Measurements from ENCODE around the gene UBR3. TPM values are rescaled to one million over a fixed set of nuclear protein-coding genes. Genes with fewer than 3 reads are reported as not detected.

UBR3 gene
- total RNA-seq, 1 experiment from 2014 or later, result 21.9 TPM

DNA sequence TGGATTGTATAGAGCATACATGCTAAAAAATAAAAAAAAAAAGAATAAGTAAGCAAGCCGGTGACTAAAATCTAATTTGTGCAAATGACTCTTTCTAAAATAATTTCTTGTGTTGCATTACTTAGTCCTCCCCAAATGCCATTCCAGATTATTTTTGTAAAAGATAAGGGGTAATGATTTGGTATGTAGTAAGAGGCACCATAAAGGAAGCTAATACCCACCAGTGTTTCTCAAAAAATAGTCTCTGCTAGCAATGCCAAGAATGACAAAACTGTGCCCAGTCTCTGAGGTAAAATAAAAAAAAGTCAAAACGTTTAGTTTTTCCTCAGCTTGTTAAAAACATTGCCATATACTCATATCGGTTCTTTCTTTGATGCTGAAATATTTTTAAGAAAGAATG is 5.2 kb upstream of the UBR3 start:
- no peaks in the 10 kb centered on the region for H3K9me3 ChIP-seq (ENCODE audit: control insufficient read depth, low read depth, low read length)
- H3K56ac ChIP-seq (ENCODE audit: insufficient read length, low read depth, low read length), result no peak overlapping the region
- H3K79me1 ChIP-seq (ENCODE audit: insufficient read depth, low read depth, low read length, poor library complexity, severe bottlenecking), result peaks cover 3% of the 10 kb centered on the region
- no peak overlapping the region for H3K4me2 ChIP-seq (ENCODE audit: insufficient read depth, insufficient read length, low read length)
- H4K8ac ChIP-seq (replicated peaks; ENCODE audit: insufficient read length, low read depth, low read length), result no peak overlapping the region
- Mint-ChIP-seq H3K4me3 (no peak overlapping the region), H3K4me1 (peaks cover 18 to 21% of the 10 kb centered on the region in 2 experiments), H3K9me3 (peaks cover 7 to 9% of the 10 kb centered on the region in 2 experiments; a peak in 4 of 5 replicates), H3K27me3 (ENCODE audit: low read depth) (peaks cover 9% of the 10 kb centered on the region), H3K27ac (no peak overlapping the region), H3K36me3 (ENCODE audit: insufficient read depth in 1 of 3, low read depth in 3 of 3) (peaks cover 22 to 42% (median 34%) of the 10 kb centered on the region in 3 experiments)
- peaks cover 4% of the 10 kb centered on the region for H3K23me2 ChIP-seq (ENCODE audit: insufficient read length, low read depth, low read length, poor library complexity, severe bottlenecking)
- H4K20me1 ChIP-seq (ENCODE audit: control insufficient read depth, insufficient read depth, insufficient read length), result no peaks in the 10 kb centered on the region
- H3K27me3 ChIP-seq (ENCODE audit: insufficient read depth, low read length), result no peaks in the 10 kb centered on the region
- H2BK20ac ChIP-seq (ENCODE audit: low read depth, low read length, poor library complexity, severe bottlenecking), result no peak overlapping the region
- H2BK15ac ChIP-seq (ENCODE audit: low read depth, low read length), result no peak overlapping the region
- H2AK5ac ChIP-seq (ENCODE audit: insufficient read length, low read length), result no peak overlapping the region
- no peaks in the 10 kb centered on the region; the same call in 1 of the 2 replicates for H3K79me2 ChIP-seq (ENCODE audit: insufficient read depth, low read length)
- H3K4me1 ChIP-seq (ENCODE audit: insufficient read depth, low read length), result no peaks in the 10 kb centered on the region
- no peak overlapping the region for H2AFZ ChIP-seq (ENCODE audit: low read length)
- DNase-seq, result no peak
- H3K14ac ChIP-seq (ENCODE audit: insufficient read depth, low read length), result no peak overlapping the region
- no peak overlapping the region for H2BK5ac ChIP-seq (ENCODE audit: insufficient read length, low read length)
- no CpG with 5 or more reads among the region's 3 CpGs for WGBS (ENCODE audit: extremely low coverage, insufficient read length, low lambda C conversion rate)
- TF ChIP-seq, protein P1, sequence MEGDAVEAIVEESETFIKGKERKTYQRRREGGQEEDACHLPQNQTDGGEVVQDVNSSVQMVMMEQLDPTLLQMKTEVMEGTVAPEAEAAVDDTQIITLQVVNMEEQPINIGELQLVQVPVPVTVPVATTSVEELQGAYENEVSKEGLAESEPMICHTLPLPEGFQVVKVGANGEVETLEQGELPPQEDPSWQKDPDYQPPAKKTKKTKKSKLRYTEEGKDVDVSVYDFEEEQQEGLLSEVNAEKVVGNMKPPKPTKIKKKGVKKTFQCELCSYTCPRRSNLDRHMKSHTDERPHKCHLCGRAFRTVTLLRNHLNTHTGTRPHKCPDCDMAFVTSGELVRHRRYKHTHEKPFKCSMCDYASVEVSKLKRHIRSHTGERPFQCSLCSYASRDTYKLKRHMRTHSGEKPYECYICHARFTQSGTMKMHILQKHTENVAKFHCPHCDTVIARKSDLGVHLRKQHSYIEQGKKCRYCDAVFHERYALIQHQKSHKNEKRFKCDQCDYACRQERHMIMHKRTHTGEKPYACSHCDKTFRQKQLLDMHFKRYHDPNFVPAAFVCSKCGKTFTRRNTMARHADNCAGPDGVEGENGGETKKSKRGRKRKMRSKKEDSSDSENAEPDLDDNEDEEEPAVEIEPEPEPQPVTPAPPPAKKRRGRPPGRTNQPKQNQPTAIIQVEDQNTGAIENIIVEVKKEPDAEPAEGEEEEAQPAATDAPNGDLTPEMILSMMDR (conservative IDR thresholded peaks at IDR 0.05), result no peak
- H3T11ph ChIP-seq (ENCODE audit: low read length), result no peak overlapping the region
- H3K23ac ChIP-seq (ENCODE audit: insufficient read length, low read depth, low read length), result no peak overlapping the region
- H4K5ac ChIP-seq (ENCODE audit: insufficient read length, low read depth, low read length), result no peak overlapping the region
- no peak overlapping the region for H4K91ac ChIP-seq (ENCODE audit: insufficient read length, low read depth, low read length)
- H3K27ac ChIP-seq (ENCODE audit: insufficient read length, low read depth, low read length), result no peak overlapping the region
- no peak overlapping the region for H3K9ac ChIP-seq (ENCODE audit: extremely low read depth, insufficient read length, low read length)
- H3K4ac ChIP-seq (ENCODE audit: low read depth, low read length), result no peak overlapping the region
- H3K18ac ChIP-seq (ENCODE audit: insufficient read length, low read depth, low read length), result no peak overlapping the region
- no peak overlapping the region for H2BK120ac ChIP-seq (ENCODE audit: low read depth, low read length, poor library complexity, severe bottlenecking)
- no peak overlapping the region for H2BK12ac ChIP-seq (ENCODE audit: insufficient read length, low read depth, low read length)

All from H9 (cell line).